ENCODE measurements around the gene STKLD1. TPM values are rescaled to one million over a fixed set of nuclear protein-coding genes. Genes with fewer than 3 reads are reported as not detected.
"Not testable (repeated sequence)": the region's sequence is repeated elsewhere in the genome, so short reads cannot be mapped to it uniquely, and the experiment has no call there.

STKLD1 gene
- total RNA-seq, 1 donor from 2014 or later = 0.27 TPM

- DNase-seq (no peak), ATAC-seq (ENCODE audit: poor library complexity) (no peak)
- intact Hi-C loops (cut with DNase I) = no loop called here
Observed at GRCh38 chr9:133377721-133378216, 1.6 kb downstream of the STKLD1 start.

- DNase-seq = no peak
- ATAC-seq (ENCODE audit: poor library complexity) = no peak
- intact Hi-C loops (cut with DNase I) = no loop called here
Observed at GRCh38 chr9:133378408-133378962, 2.3 kb downstream of the STKLD1 start.

GRCh38 chr9:133379153-133380086 is 3.3 kb downstream of the STKLD1 start:
- no peak for DNase-seq
- intact Hi-C loops (cut with DNase I) = no loop called here
- ATAC-seq (ENCODE audit: poor library complexity) = no peak

- no peak for ATAC-seq (ENCODE audit: poor library complexity)
- no peak for DNase-seq
- intact Hi-C loops (cut with DNase I) = no loop called here
Observed at GRCh38 chr9:133380734-133381133, 4.6 kb downstream of the STKLD1 start.

GRCh38 chr9:133382507-133383141 is 6.5 kb downstream of the STKLD1 start:
- no peak for DNase-seq
- intact Hi-C loops (cut with DNase I) = no loop called here
- ATAC-seq (ENCODE audit: poor library complexity) = no peak

- intact Hi-C loops (cut with DNase I) = no loop called here
- no peak for ATAC-seq (ENCODE audit: poor library complexity)
- DNase-seq = no peak
Observed at GRCh38 chr9:133383438-133383837, 7.3 kb downstream of the STKLD1 start.

GRCh38 chr9:133384736-133385321 is 8.7 kb downstream of the STKLD1 start:
- intact Hi-C loops (cut with DNase I) = no loop called here
- ATAC-seq (ENCODE audit: poor library complexity) (no peak), DNase-seq (no peak)

GRCh38 chr9:133385452-133385851 is 9.3 kb downstream of the STKLD1 start:
- intact Hi-C loops (cut with DNase I) = no loop called here
- DNase-seq = no peak
- no peak for ATAC-seq (ENCODE audit: poor library complexity)

GRCh38 chr9:133386338-133386737 is 10.2 kb downstream of the STKLD1 start:
- DNase-seq (peak; percentile 22), ATAC-seq (ENCODE audit: poor library complexity) (no peak)

GRCh38 chr9:133387680-133388079 is 11.5 kb downstream of the STKLD1 start:
- intact Hi-C loops (cut with DNase I) = no loop called here
- no peak for ATAC-seq (ENCODE audit: poor library complexity)
- no peak for DNase-seq

More at GRCh38 chr9:133386338-133386737, 10.2 kb downstream of the STKLD1 start:
- intact Hi-C loops (cut with DNase I) = no loop called here

- DNase-seq (no peak), ATAC-seq (ENCODE audit: poor library complexity) (no peak)
- intact Hi-C loops (cut with DNase I) = no loop called here
Observed at GRCh38 chr9:133389025-133389557, 12.9 kb downstream of the STKLD1 start.

GRCh38 chr9:133389562-133389961 is 13.4 kb downstream of the STKLD1 start:
- DNase-seq = no peak
- intact Hi-C loops (cut with DNase I) = no loop called here
- ATAC-seq (ENCODE audit: poor library complexity) = no peak

GRCh38 chr9:133390713-133391112 is 14.5 kb downstream of the STKLD1 start:
- no peak for DNase-seq
- intact Hi-C loops (cut with DNase I) = no loop called here

GRCh38 chr9:133391449-133391848 is 15.3 kb downstream of the STKLD1 start:
- ATAC-seq (ENCODE audit: poor library complexity); intact Hi-C loops (cut with DNase I); DNase-seq: not testable (repeated sequence)

More at GRCh38 chr9:133390713-133391112, 14.5 kb downstream of the STKLD1 start:
- ATAC-seq (ENCODE audit: poor library complexity) = no peak

- ATAC-seq (ENCODE audit: poor library complexity); DNase-seq: not testable (repeated sequence)
Observed at GRCh38 chr9:133392308-133392707, 16.1 kb downstream of the STKLD1 start.

GRCh38 chr9:133393399-133393798 is 17.2 kb downstream of the STKLD1 start:
- intact Hi-C loops (cut with DNase I) = no loop called here
- DNase-seq (no peak), ATAC-seq (ENCODE audit: poor library complexity) (no peak)

More at GRCh38 chr9:133392308-133392707, 16.1 kb downstream of the STKLD1 start:
- intact Hi-C loops (cut with DNase I) = not testable (repeated sequence)

GRCh38 chr9:133394687-133395271 is 18.6 kb downstream of the STKLD1 start:
- ATAC-seq (ENCODE audit: poor library complexity) = no peak
- intact Hi-C loops (cut with DNase I) = no loop called here
- no peak for DNase-seq

GRCh38 chr9:133396952-133397351 is 20.8 kb downstream of the STKLD1 start:
- intact Hi-C loops (cut with DNase I) = no loop called here
- DNase-seq (no peak), ATAC-seq (ENCODE audit: poor library complexity) (no peak)

All from Right ventricle myocardium superior (tissue), 1 donor.